ENCODE data around the gene ANO3. TPM values are rescaled to one million over a fixed set of nuclear protein-coding genes. Genes with fewer than 3 reads are reported as not detected.

ANO3 gene
- total and polyA plus RNA-seq, 5 experiments from 2014 or later: not detected

- POLR2A ChIA-PET: no interaction called here
- Mint-ChIP-seq H3K27ac (no peak overlapping the region), H3K36me3 (no peaks in the 10 kb centered on the region), H3K27me3 (no peaks in the 10 kb centered on the region), H3K9me3 (peaks cover 0 to 36% (median 5%) of the 10 kb centered on the region in 9 donors), H3K4me3 (no peak overlapping the region), H3K4me1 (no peaks in the 10 kb centered on the region)
- ATAC-seq: no peak
- DNase-seq: no peak
Observed at GRCh38 chr11:26537341-26537740, 205.4 kb downstream of the ANO3 start.

- POLR2A ChIA-PET: no interaction called here
- H3K9me3 Mint-ChIP-seq: peaks cover 0 to 21% (median 6%) of the 10 kb centered on the region in 9 donors
- no peak overlapping the region for H3K4me3 Mint-ChIP-seq
- DNase-seq (no peak), ATAC-seq (no peak)
- H3K27me3 Mint-ChIP-seq: no peaks in the 10 kb centered on the region
- no peaks in the 10 kb centered on the region for H3K4me1 Mint-ChIP-seq
- no peaks in the 10 kb centered on the region for H3K36me3 Mint-ChIP-seq
- H3K27ac Mint-ChIP-seq: no peak overlapping the region
Observed at GRCh38 chr11:26539517-26539916, 207.6 kb downstream of the ANO3 start.

GRCh38 chr11:26541870-26542269, 209.9 kb downstream of the ANO3 start:
- H3K4me3 Mint-ChIP-seq: no peak overlapping the region
- no peak overlapping the region for H3K27ac Mint-ChIP-seq
- H3K36me3 Mint-ChIP-seq: no peaks in the 10 kb centered on the region
- POLR2A ChIA-PET: no interaction called here
- H3K27me3 Mint-ChIP-seq: no peaks in the 10 kb centered on the region
- DNase-seq (no peak), ATAC-seq (no peak)
- peaks cover 0 to 29% (median 8%) of the 10 kb centered on the region in 9 donors for H3K9me3 Mint-ChIP-seq
- no peaks in the 10 kb centered on the region for H3K4me1 Mint-ChIP-seq

- Mint-ChIP-seq H3K27ac (no peak overlapping the region), H3K9me3 (peaks cover 0 to 23% (median 8%) of the 10 kb centered on the region in 9 donors), H3K27me3 (no peaks in the 10 kb centered on the region), H3K36me3 (no peaks in the 10 kb centered on the region), H3K4me3 (no peak overlapping the region), H3K4me1 (no peaks in the 10 kb centered on the region)
- DNase-seq (no peak), ATAC-seq (no peak)
- POLR2A ChIA-PET: no interaction called here
Observed at GRCh38 chr11:26549176-26549575, 217.2 kb downstream of the ANO3 start.

- H3K4me3 Mint-ChIP-seq: no peak overlapping the region
- POLR2A ChIA-PET: no interaction called here
- ATAC-seq (no peak), DNase-seq (no peak)
- no peaks in the 10 kb centered on the region for H3K36me3 Mint-ChIP-seq
- H3K9me3 Mint-ChIP-seq: peaks cover 0 to 30% (median 8%) of the 10 kb centered on the region in 9 donors
- no peak overlapping the region for H3K27ac Mint-ChIP-seq
- no peaks in the 10 kb centered on the region for H3K4me1 Mint-ChIP-seq
- H3K27me3 Mint-ChIP-seq: no peaks in the 10 kb centered on the region
Observed at GRCh38 chr11:26550022-26550421, 218.1 kb downstream of the ANO3 start.

GRCh38 chr11:26551186-26551801, 219.4 kb downstream of the ANO3 start:
- POLR2A ChIA-PET: no interaction called here
- Mint-ChIP-seq H3K4me1 (no peaks in the 10 kb centered on the region), H3K4me3 (no peak overlapping the region), H3K27me3 (no peaks in the 10 kb centered on the region), H3K36me3 (no peaks in the 10 kb centered on the region), H3K9me3 (peaks cover 0 to 34% (median 5%) of the 10 kb centered on the region in 9 donors), H3K27ac (no peak overlapping the region)
- ATAC-seq: no peak
- no peak for DNase-seq

- no peak for ATAC-seq
Observed at GRCh38 chr11:26553182-26553581, 221.3 kb downstream of the ANO3 start.

GRCh38 chr11:26554455-26554854, 222.5 kb downstream of the ANO3 start:
- H3K27me3 Mint-ChIP-seq: no peaks in the 10 kb centered on the region
- DNase-seq: no peak
- no peak overlapping the region for H3K27ac Mint-ChIP-seq
- H3K9me3 Mint-ChIP-seq: peaks cover 0 to 34% (median 5%) of the 10 kb centered on the region in 9 donors
- POLR2A ChIA-PET: no interaction called here
- no peak overlapping the region for H3K4me3 Mint-ChIP-seq
- H3K36me3 Mint-ChIP-seq: no peaks in the 10 kb centered on the region
- ATAC-seq: no peak
- no peaks in the 10 kb centered on the region for H3K4me1 Mint-ChIP-seq

More at GRCh38 chr11:26553182-26553581, 221.3 kb downstream of the ANO3 start:
- POLR2A ChIA-PET: no interaction called here
- Mint-ChIP-seq H3K27ac (no peak overlapping the region), H3K36me3 (no peaks in the 10 kb centered on the region), H3K4me1 (no peaks in the 10 kb centered on the region), H3K9me3 (peaks cover 0 to 34% (median 5%) of the 10 kb centered on the region in 9 donors), H3K4me3 (no peak overlapping the region), H3K27me3 (no peaks in the 10 kb centered on the region)
- DNase-seq: no peak

- Mint-ChIP-seq H3K36me3 (no peaks in the 10 kb centered on the region), H3K4me1 (no peaks in the 10 kb centered on the region), H3K4me3 (no peak overlapping the region), H3K9me3 (peaks cover 0 to 34% (median 7%) of the 10 kb centered on the region in 9 donors), H3K27me3 (no peaks in the 10 kb centered on the region), H3K27ac (no peak overlapping the region)
- ATAC-seq: no peak
- no peak for DNase-seq
- POLR2A ChIA-PET: no interaction called here
Observed at GRCh38 chr11:26556582-26556981, 224.7 kb downstream of the ANO3 start.

- Mint-ChIP-seq H3K27ac (no peak overlapping the region), H3K36me3 (no peaks in the 10 kb centered on the region), H3K4me1 (no peaks in the 10 kb centered on the region), H3K9me3 (peaks cover 0 to 23% (median 3%) of the 10 kb centered on the region in 9 donors), H3K4me3 (no peak overlapping the region), H3K27me3 (no peaks in the 10 kb centered on the region)
- ATAC-seq (no peak), DNase-seq (no peak)
- POLR2A ChIA-PET: no interaction called here
Observed at GRCh38 chr11:26557666-26558065, 225.7 kb downstream of the ANO3 start.

GRCh38 chr11:26558190-26558589, 226.3 kb downstream of the ANO3 start:
- Mint-ChIP-seq H3K4me3 (no peak overlapping the region), H3K4me1 (no peaks in the 10 kb centered on the region), H3K27ac (no peak overlapping the region), H3K36me3 (no peaks in the 10 kb centered on the region), H3K9me3 (peaks cover 0 to 20% (median 3%) of the 10 kb centered on the region in 9 donors), H3K27me3 (no peaks in the 10 kb centered on the region)
- ATAC-seq: no peak
- no peak for DNase-seq
- POLR2A ChIA-PET: no interaction called here

- H3K4me3 Mint-ChIP-seq: no peak overlapping the region
- peaks cover 0 to 9% (median 3%) of the 10 kb centered on the region in 9 donors for H3K9me3 Mint-ChIP-seq
- H3K4me1 Mint-ChIP-seq: no peaks in the 10 kb centered on the region
- H3K27me3 Mint-ChIP-seq: no peaks in the 10 kb centered on the region
- POLR2A ChIA-PET: no interaction called here
- DNase-seq (no peak), ATAC-seq (no peak)
- H3K27ac Mint-ChIP-seq: no peak overlapping the region
- H3K36me3 Mint-ChIP-seq: no peaks in the 10 kb centered on the region
Observed at GRCh38 chr11:26569646-26570045, 237.7 kb downstream of the ANO3 start.

- ATAC-seq (no peak), DNase-seq (no peak)
- Mint-ChIP-seq H3K27me3 (no peaks in the 10 kb centered on the region), H3K9me3 (peaks cover 0 to 7% (median 0%) of the 10 kb centered on the region in 9 donors), H3K27ac (no peak within 1 kb of the TSS), H3K36me3 (no peaks in the 10 kb centered on the region), H3K4me3 (no peak within 1 kb of the TSS), H3K4me1 (no peaks in the 10 kb centered on the region)
- POLR2A ChIA-PET: no interaction called here
Observed at GRCh38 chr11:26571861-26572654, 240.1 kb downstream of the ANO3 start, which contains the start of gene MUC15. Gene MUC15, minus strand, starts transcription at chr11:26572263. Its CDS starts 5,169 bp downstream, at chr11:26567094.
